Naive thymus-derived CD8-positive, alpha-beta T cell (primary cell): ENCODE results near the gene RWDD2A. TPM values are rescaled to one million over a fixed set of nuclear protein-coding genes. Genes with fewer than 3 reads are reported as not detected.

Experiments used
- ATAC-seq, 2 donors: fragments of 150-1000 bp; cut with Tn5 transposase in 1 of 2; sonication (Bioruptor Pico), chemical (Tn5 transposase) in 1 of 2; 1 replicate in 1 of 2; 2 replicates in 1 of 2; pipeline ENCODE4 v1.10.0; 2021; ENCODE audit warnings: mild to moderate bottlenecking in 2 of 2, moderate library complexity in 2 of 2
- POLR2A ChIA-PET: fragments of 350-600 bp; sonication (Branson Sonifier 250); formaldehyde crosslinking; loops from one replicate; lab custom pipeline; 2021; ENCODE audit warnings: antibody characterized with exemption; lab: Charles Lee
- DNase-seq, 10 donors: peaks; one replicate each; pipeline versions ENCODE4 v3.0.0 to v3.0.0-alpha.2; 2020 to 2022
- H3K27ac Mint-ChIP-seq, 10 donors: one replicate each; pipeline ENCODE4 v1.8.0; 2020 to 2022; ENCODE audit warnings: mild to moderate bottlenecking in 10 of 10, mixed read lengths in 10 of 10, moderate library complexity in 4 of 10, inconsistent platforms in 1 of 10
- H3K27me3 Mint-ChIP-seq, 5 donors: one replicate each; pipeline ENCODE4 v1.8.0; 2021 to 2022; ENCODE audit warnings: mixed read lengths in 5 of 5
- H3K36me3 Mint-ChIP-seq, 3 donors: one replicate each; pipeline ENCODE4 v1.8.0; 2020 to 2022; ENCODE audit warnings: mixed read lengths in 3 of 3, mild to moderate bottlenecking in 2 of 3, inconsistent platforms in 1 of 3
- H3K4me1 Mint-ChIP-seq, 4 donors: one replicate each; pipeline ENCODE4 v1.8.0; 2021 to 2022; ENCODE audit warnings: mixed read lengths in 4 of 4
- H3K4me3 Mint-ChIP-seq, 10 donors: one replicate each; pipeline ENCODE4 v1.8.0; 2020 to 2022; ENCODE audit warnings: mild to moderate bottlenecking in 10 of 10, mixed read lengths in 10 of 10, moderate library complexity in 6 of 10, inconsistent platforms in 1 of 10
- H3K9me3 Mint-ChIP-seq, 9 donors: one replicate each; pipeline ENCODE4 v1.8.0; 2020 to 2022; ENCODE audit warnings: mixed read lengths in 9 of 9, mild to moderate bottlenecking in 3 of 9, inconsistent platforms in 1 of 9, moderate library complexity in 1 of 9
- polyA plus RNA-seq, 3 donors: library from polyadenylated mRNA; unstranded; fragments of 300-500 nt; fragmentation: Illumina TruSeq; gene quantifications; one replicate each; pipeline ENCODE4 v1.2.3, GENCODE V29; 2021
- total RNA-seq, 8 experiments: library from RNA in 2 of 8; stranded (reverse) in 2 of 8; gene quantifications; one replicate each; pipeline ENCODE4 v1.2.3 and lab custom pipeline; 2021 to 2026

RWDD2A gene
- 1 to 10 TPM; 5.1 to 6.1 TPM for total RNA-seq
- 1 to 10 TPM; 2.0 to 3.5 (median 2.5) TPM for polyA plus RNA-seq
- total RNA-seq (lab: John Stamatoyannopoulos, UW) = 2.1 to 15.6 (median 5.6) reads per million in 6 experiments

DNA sequence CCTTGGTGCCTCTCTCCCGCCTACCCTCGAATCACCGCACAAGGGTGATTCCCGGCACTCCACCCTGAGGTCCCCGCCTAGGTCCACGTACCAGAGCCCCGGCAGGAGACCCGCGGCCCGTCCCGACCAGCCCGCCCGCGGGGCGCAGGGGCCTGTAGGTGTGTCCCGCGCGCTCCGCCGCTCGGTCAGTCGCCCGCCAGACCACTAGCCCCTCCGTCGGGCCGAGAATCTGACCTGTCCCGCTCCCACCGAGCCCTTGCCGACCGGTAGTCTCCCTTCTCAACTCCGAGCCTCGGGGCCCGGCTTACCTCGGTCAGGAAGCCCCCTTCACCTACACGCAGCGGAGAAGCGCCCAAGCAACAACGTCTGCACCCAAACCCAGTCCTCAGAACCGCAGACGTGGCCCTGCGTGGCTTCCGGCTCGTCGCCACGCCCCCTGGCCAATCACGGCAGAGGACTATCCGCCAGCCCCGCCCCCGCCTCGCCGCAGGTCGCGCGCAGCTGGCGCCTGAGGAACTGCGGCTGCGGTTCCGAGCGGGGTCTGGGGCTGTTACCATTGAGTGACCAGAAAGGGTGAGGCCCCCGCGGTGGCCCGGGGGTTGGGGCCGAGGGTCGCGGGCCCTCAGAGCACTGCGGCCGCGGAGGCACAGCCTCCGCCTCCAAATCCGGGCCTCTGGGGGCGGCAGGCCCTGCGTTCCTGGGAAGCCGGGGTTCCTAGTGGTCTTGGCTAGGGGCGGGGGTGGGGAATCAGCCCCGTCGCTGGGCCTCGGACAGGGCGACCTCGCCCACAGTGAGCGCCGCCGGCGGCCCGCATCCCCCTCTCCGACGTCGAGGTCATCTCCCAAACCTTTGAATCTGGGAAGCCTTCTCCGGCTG lies at the start of gene RWDD2A, which contains the start of gene PGM3:
TSS of gene RWDD2A (plus strand) at position 487 of the 876 bp plus-strand sequence. CDS start 1,095 bp downstream, outside the sequence.
TSS of gene PGM3 (minus strand) at position 395 of the 876 bp plus-strand sequence. CDS start 2,253 bp downstream, outside the sequence.
- H3K4me3 Mint-ChIP-seq = peak within 1 kb of the TSS; percentile 90 to 99 (median 98)
- DNase-seq (peak; percentile 86 to 93 (median 89)), ATAC-seq (peak; percentile 97 to 98)
- no peaks in the 10 kb centered on the region for H3K27me3 Mint-ChIP-seq
- peak within 1 kb of the TSS; percentile 91 to 98 (median 97) for H3K27ac Mint-ChIP-seq
- no peaks in the 10 kb centered on the region for H3K9me3 Mint-ChIP-seq
- POLR2A ChIA-PET = interaction anchor here (0.6 to 1.5 kb wide), 4 partner anchors 10 to 966 kb away, joined by 3 to 6 read pairs (median 4); partner anchors contain the start of genes DOP1A and UBE3D
- H3K36me3 Mint-ChIP-seq = peaks cover 0 to 10% (median 4%) of the 10 kb centered on the region in 3 donors
- H3K4me1 Mint-ChIP-seq = peaks cover 12 to 51% (median 50%) of the 10 kb centered on the region in 4 donors

DNA sequence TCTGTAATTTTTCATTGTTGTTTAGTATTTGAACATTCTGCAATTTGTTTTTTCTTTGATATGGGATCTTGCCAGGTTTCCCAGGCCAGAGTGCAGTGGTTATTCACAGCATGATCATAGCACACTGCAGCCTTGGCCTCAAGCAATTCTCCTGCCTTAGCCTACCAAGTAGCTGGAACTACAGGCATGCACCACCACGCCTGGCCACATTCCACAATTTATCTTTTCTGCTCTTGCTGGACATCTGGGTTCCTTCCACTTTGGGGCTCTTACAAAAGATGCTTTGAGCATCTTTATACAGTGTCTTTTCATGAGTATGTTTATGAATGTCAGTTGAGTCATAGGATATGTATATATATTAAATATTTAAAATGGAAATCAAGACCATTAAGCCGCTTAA lies 42.0 kb upstream of the RWDD2A start:
- no peaks in the 10 kb centered on the region for H3K9me3 Mint-ChIP-seq
- no peak overlapping the region for H3K4me3 Mint-ChIP-seq
- H3K27ac Mint-ChIP-seq = no peak overlapping the region
- no peaks in the 10 kb centered on the region for H3K27me3 Mint-ChIP-seq
- ATAC-seq (no peak), DNase-seq (no peak)
- peaks cover 0 to 78% (median 11%) of the 10 kb centered on the region in 3 donors for H3K36me3 Mint-ChIP-seq
- H3K4me1 Mint-ChIP-seq = no peaks in the 10 kb centered on the region
- POLR2A ChIA-PET = no interaction called here

DNA sequence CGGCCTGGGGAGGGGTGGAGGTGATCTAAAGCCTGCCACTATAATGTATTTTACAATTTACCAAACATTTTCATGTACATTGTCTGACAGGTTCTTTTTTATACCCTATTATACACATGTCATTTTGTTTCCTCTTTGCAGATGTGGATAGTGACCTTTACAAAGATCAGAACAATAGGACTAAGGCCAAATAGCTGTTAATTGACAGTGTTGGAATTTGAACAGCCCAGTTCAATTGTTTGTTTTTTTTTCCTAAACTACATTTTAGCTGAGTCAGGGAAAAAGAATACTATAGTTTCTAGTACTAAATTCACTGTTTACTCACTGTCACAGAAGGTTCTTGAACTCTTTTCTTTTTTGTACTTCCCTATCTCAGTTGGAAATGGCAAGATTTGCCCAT lies 40.2 kb upstream of the RWDD2A start:
- DNase-seq = no peak
- Mint-ChIP-seq H3K4me1 (no peaks in the 10 kb centered on the region), H3K4me3 (no peak overlapping the region), H3K27me3 (no peaks in the 10 kb centered on the region), H3K9me3 (no peaks in the 10 kb centered on the region), H3K36me3 (peaks cover 0 to 81% (median 13%) of the 10 kb centered on the region in 3 donors), H3K27ac (peak overlapping the region in 2 of 10 donors; percentile 24 to 34)
- no peak for ATAC-seq
- POLR2A ChIA-PET = no interaction called here

DNA sequence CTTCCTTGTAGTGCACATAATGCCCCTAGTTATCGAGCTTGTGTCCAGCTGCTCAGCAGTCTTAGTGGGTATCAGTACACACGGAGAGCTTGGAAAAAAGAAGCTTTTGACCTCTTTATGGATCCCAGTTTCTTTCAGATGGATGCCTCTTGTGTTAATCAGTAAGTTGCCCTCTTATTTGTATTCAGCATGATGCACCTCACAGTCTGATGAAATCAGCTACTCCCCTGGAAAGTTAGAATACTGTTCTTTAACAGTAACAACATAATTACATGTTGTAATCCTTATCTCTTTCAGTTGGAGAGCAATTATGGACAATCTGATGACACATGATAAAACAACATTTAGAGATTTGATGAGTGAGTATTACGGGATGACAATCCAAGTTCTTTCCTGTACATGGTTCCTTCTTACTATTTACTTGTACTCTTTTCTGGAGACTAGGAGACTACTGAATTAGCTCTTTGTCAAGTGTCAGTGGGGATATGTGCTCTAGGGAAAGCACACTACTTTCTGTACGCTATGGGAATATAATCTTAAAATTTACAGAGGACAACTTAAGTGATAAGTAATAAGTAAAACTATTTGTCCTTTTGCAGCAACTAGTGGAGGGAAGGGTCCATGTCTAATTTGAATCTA lies 39.2 kb upstream of the RWDD2A start:
- no peak overlapping the region for H3K4me3 Mint-ChIP-seq
- H3K36me3 Mint-ChIP-seq = peaks cover 0 to 78% (median 12%) of the 10 kb centered on the region in 3 donors

DNA sequence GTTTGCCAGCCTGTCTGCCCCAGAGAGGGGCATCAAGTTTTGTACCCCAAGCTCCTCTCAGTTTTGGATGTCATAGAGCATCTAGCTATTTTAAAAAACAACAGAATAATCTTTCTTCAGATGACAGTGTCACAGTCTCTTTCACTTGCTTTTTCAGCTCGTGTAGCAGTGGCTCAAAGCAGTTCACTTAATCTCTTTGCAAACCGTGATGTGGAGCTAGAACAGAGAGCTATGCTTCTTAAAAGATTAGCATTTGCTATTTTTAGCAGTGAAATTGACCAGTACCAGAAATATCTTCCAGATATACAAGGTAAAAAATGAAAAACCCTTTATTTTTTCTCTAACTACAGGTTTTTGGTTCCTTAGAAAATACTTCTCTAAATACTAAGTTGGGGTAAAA lies 37.4 kb upstream of the RWDD2A start:
- POLR2A ChIA-PET = no interaction called here
- Mint-ChIP-seq H3K4me1 (no peaks in the 10 kb centered on the region), H3K4me3 (no peak overlapping the region), H3K27ac (peak overlapping the region in 1 of 10 donors; percentile 19), H3K27me3 (no peaks in the 10 kb centered on the region), H3K9me3 (no peaks in the 10 kb centered on the region), H3K36me3 (peaks cover 0 to 86% (median 19%) of the 10 kb centered on the region in 3 donors)
- no peak for DNase-seq
- no peak for ATAC-seq

More for the DNA sequence above, 39.2 kb upstream of the RWDD2A start:
- Mint-ChIP-seq H3K27me3 (no peaks in the 10 kb centered on the region), H3K9me3 (no peaks in the 10 kb centered on the region), H3K4me1 (no peaks in the 10 kb centered on the region), H3K27ac (no peak overlapping the region)
- ATAC-seq (no peak), DNase-seq (no peak)
- POLR2A ChIA-PET = no interaction called here

DNA sequence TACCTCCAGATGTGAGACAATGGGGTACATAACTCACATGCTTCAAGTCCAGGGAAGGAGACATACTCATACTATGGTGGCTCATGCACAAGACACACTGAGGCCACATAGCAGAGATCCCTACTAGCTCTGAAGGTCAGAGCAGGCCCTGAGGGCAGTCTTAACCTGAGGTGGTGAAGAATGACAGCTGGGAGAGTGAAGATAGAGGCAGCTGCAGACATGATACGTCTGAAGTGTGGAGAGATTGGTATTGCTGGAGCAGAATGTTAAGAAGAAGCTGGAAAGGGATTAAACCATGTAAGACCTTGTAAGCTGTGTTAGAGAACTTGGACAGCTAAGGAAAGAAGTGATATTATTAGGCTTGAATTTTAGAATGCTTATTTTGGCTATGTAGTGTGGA lies 33.0 kb upstream of the RWDD2A start:
- peak overlapping the region in 6 of 10 donors; percentile 7 to 80 (median 39) for H3K27ac Mint-ChIP-seq
- DNase-seq (no peak), ATAC-seq (no peak)
- H3K27me3 Mint-ChIP-seq = no peaks in the 10 kb centered on the region
- no peaks in the 10 kb centered on the region for H3K4me1 Mint-ChIP-seq
- no peaks in the 10 kb centered on the region for H3K9me3 Mint-ChIP-seq
- H3K4me3 Mint-ChIP-seq = no peak overlapping the region
- POLR2A ChIA-PET = no interaction called here
- peaks cover 4 to 76% (median 23%) of the 10 kb centered on the region in 3 donors for H3K36me3 Mint-ChIP-seq

DNA sequence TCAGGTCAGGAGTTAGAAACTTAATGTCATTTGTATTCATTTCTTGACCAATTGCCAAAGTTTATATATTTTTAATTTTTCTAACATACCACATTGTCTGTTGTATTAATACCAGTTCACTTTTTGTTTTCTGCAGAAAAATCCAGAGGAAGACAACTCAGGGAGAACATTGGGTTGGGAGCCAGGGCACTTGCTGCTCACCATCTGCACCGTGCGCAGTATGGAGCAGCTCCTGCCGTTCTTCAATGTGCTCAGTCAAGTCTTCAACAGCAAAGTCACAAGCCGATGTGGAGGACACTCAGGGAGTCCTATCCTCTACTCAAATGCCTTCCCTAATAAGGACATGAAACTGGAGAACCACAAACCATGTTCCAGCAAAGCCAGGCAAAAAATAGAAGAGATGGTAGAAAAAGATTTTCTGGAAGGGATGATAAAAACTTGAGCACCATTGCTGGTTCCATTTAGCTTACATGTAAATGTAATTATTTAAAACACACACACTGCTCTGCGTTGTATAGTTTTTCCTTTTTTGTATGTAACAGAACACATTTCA lies 25.4 kb upstream of the RWDD2A start:
- H3K4me3 Mint-ChIP-seq = no peak overlapping the region
- peaks cover 4 to 88% (median 21%) of the 10 kb centered on the region in 3 donors for H3K36me3 Mint-ChIP-seq
- no peaks in the 10 kb centered on the region for H3K4me1 Mint-ChIP-seq
- no peaks in the 10 kb centered on the region for H3K9me3 Mint-ChIP-seq
- no peaks in the 10 kb centered on the region for H3K27me3 Mint-ChIP-seq
- DNase-seq = no peak
- peak overlapping the region in 1 of 10 donors; percentile 20 for H3K27ac Mint-ChIP-seq
- no peak for ATAC-seq
- POLR2A ChIA-PET = no interaction called here

DNA sequence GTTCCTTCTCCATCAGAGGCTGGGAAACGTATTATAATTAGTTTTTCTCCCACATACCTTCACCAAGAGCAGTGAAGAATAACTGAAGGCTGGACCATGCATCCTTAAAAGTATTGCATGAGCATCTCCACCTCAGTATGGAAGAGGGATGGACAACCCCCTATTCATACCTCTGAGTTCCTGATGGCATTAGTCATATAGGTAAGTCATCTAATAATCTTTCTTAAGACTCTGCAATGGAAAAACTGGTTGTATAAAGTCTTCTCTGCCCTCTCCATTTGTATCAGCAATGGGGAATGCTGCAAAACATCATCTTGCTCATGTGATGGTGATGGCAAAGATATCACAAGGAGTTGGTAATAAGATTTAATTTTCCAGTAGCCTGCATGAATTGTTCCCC lies 24.6 kb upstream of the RWDD2A start:
- ATAC-seq (no peak), DNase-seq (no peak)
- POLR2A ChIA-PET = no interaction called here
- no peaks in the 10 kb centered on the region for H3K4me1 Mint-ChIP-seq
- H3K27me3 Mint-ChIP-seq = no peaks in the 10 kb centered on the region
- no peaks in the 10 kb centered on the region for H3K9me3 Mint-ChIP-seq
- H3K36me3 Mint-ChIP-seq = peaks cover 4 to 90% (median 16%) of the 10 kb centered on the region in 3 donors
- peak overlapping the region in 4 of 10 donors; percentile 21 to 57 (median 46) for H3K27ac Mint-ChIP-seq
- H3K4me3 Mint-ChIP-seq = no peak overlapping the region

DNA sequence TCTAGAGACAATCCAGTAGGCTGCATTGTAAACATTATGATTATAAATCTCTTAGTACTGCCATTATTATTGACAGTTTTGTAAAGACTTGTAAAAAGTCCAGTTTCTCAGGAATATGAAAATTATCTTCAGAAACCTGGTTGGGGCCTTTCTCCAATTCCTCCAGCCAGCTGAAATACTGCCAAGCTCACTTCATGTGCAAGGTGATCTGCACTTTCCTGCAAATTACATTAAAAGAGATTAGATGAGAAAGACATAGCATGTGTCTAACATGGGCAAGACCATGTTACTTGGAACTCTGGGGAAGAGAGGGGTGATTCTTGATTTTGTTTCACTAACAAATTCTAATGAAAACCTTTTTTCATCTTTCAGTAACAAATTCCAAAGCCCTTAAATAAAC lies 24.1 kb upstream of the RWDD2A start:
- no peaks in the 10 kb centered on the region for H3K9me3 Mint-ChIP-seq
- POLR2A ChIA-PET = no interaction called here
- no peak overlapping the region for H3K27ac Mint-ChIP-seq
- H3K27me3 Mint-ChIP-seq = no peaks in the 10 kb centered on the region
- peaks cover 4 to 90% (median 16%) of the 10 kb centered on the region in 3 donors for H3K36me3 Mint-ChIP-seq
- ATAC-seq (no peak), DNase-seq (no peak)
- H3K4me1 Mint-ChIP-seq = no peaks in the 10 kb centered on the region
- H3K4me3 Mint-ChIP-seq = no peak overlapping the region

DNA sequence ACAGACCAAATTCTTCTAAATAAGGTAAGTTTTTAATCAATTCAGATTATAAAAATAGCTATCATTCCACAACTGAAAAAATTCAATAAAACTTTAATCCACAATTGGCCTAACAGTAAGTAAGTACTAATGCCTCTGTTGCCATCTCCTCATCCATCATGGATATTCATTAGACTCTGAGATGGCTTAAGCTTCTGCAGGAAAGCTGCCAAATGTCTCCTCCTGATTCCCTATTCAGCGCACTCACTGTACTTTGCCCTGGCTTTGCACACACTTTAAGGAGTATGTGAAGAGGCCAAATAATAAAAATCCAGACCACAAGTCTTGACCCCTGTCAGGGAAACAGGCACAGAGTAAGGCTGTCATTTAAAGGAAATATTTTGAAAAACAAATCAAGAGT lies 23.6 kb upstream of the RWDD2A start:
- Mint-ChIP-seq H3K4me1 (no peaks in the 10 kb centered on the region), H3K27me3 (no peaks in the 10 kb centered on the region), H3K4me3 (no peak overlapping the region), H3K36me3 (peaks cover 2 to 90% (median 19%) of the 10 kb centered on the region in 3 donors), H3K27ac (peak overlapping the region in 3 of 10 donors; percentile 38 to 77 (median 46)), H3K9me3 (no peaks in the 10 kb centered on the region)
- POLR2A ChIA-PET = no interaction called here
- DNase-seq (no peak), ATAC-seq (no peak)

DNA sequence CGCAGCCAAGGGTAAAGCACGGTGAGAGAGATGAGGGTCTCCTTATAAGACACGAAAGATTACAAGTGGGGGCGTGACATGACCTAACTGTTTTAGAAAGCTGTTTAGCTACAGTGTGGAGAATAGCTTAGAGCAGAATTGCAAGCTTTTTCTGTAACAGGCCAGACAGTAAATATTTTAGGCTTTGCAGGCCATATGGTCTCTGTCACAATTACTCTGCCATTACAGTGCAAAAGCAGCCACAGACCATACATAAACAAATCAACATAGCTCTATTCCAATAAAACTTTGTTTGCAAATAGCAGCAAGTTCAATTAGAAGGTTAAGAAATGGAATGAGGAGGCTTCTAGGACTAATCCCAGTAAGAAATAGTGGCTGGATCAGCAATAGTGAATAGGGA lies 16.9 kb upstream of the RWDD2A start:
- Mint-ChIP-seq H3K4me1 (peaks cover 0 to 10% (median 4%) of the 10 kb centered on the region in 4 donors), H3K36me3 (peaks cover 0 to 86% (median 9%) of the 10 kb centered on the region in 3 donors), H3K4me3 (no peak overlapping the region), H3K9me3 (no peaks in the 10 kb centered on the region), H3K27ac (peak overlapping the region in 5 of 10 donors; percentile 1 to 77 (median 13)), H3K27me3 (no peaks in the 10 kb centered on the region)
- POLR2A ChIA-PET = no interaction called here
- DNase-seq (no peak), ATAC-seq (no peak)

DNA sequence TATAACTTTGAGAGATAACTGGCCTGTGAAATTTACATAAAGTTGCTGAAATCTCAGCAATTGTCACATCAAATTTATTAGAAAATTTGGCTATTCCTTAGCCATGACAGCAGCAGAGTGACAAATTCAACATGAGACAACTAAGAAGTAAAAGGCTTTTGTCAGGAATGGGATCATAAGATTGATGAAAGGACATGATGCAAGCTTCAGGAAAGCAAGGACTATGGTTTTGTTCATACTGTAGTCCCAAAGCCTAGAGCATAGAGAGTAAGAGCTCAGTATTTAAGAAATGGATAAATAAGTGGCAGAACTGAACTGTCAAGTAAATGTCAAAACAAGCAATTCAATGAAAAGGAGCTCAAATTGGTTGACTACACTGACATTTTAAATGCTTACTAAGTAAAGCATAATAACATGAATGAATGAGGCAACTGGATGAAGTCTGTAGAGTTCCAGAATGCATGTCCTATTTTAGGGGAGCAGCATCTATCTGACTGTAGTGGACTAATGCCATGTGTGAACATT lies 12.7 kb upstream of the RWDD2A start:
- Mint-ChIP-seq H3K9me3 (no peaks in the 10 kb centered on the region), H3K27ac (no peak overlapping the region), H3K4me3 (no peak overlapping the region), H3K27me3 (no peaks in the 10 kb centered on the region), H3K4me1 (peaks cover 0 to 21% (median 10%) of the 10 kb centered on the region in 4 donors), H3K36me3 (peaks cover 5 to 81% (median 6%) of the 10 kb centered on the region in 3 donors)
- POLR2A ChIA-PET = no interaction called here
- DNase-seq (no peak), ATAC-seq (no peak)
